ENCODE measurements around the gene ATRIP. TPM values are rescaled to one million over a fixed set of nuclear protein-coding genes. Genes with fewer than 3 reads are reported as not detected.

The ATRIP gene
- total RNA-seq, 3 donors from 2014 or later (not counting 1 experiment from before 2014, with no cell fraction given) = 8.5 to 11.0 (median 10.6) TPM

DNA sequence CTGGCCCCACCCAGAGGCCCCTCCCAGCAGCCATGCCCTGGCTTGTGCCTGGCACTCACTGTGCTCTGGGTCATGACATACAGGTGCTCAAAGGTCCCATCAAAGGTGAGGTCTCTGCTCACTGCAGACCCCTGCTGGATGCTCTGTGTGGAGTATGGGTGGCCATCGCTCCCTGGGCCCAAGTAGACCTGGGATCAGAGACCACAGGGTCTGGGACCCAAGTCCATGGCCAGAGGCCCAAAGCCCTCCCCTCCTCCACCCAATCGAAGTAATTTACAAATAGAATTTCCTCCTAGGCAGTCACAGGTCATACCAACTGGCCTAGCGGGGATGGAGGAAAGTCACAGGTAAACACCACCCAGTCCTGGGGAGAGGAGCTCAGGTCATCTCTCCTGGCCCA, 24.3 kb upstream of the ATRIP start:
- 86% methylated on average over 2 of the region's 3 CpGs for WGBS (ENCODE audit: insufficient coverage)
- peaks cover 0 to 4% of the 10 kb centered on the region in 2 donors for H3K4me1 Mint-ChIP-seq
- ATAC-seq = no peak

DNA sequence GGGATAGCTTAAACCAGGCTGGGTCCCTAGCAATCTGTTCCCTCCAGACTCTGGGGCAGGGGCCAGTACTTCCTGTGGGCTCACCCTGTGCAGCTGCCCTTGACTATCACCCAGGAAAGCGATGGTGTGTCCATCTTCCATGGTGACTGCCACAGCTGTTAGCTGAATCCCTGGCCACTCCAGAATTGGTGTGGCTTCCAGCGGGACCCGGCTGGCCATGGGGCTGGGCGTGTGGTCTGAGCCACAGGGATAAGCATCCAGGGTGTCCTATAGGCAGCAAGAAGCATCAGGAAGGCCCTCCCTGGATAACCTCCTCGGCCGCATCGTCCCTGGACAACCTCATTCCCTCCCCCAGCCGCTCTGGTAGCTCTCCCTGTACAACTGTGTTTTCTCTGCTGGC, 23.9 kb upstream of the ATRIP start:
- intact Hi-C loops (cut with micrococcal nuclease) = no loop called here
- H3K27ac Mint-ChIP-seq = no peak overlapping the region
- H3K4me3 Mint-ChIP-seq = no peak overlapping the region
- TF ChIP-seq, protein P1, sequence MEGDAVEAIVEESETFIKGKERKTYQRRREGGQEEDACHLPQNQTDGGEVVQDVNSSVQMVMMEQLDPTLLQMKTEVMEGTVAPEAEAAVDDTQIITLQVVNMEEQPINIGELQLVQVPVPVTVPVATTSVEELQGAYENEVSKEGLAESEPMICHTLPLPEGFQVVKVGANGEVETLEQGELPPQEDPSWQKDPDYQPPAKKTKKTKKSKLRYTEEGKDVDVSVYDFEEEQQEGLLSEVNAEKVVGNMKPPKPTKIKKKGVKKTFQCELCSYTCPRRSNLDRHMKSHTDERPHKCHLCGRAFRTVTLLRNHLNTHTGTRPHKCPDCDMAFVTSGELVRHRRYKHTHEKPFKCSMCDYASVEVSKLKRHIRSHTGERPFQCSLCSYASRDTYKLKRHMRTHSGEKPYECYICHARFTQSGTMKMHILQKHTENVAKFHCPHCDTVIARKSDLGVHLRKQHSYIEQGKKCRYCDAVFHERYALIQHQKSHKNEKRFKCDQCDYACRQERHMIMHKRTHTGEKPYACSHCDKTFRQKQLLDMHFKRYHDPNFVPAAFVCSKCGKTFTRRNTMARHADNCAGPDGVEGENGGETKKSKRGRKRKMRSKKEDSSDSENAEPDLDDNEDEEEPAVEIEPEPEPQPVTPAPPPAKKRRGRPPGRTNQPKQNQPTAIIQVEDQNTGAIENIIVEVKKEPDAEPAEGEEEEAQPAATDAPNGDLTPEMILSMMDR (IDR thresholded peaks at IDR 0.05) = no peak
- no peaks in the 10 kb centered on the region for H3K9me3 ChIP-seq (ENCODE audit: control insufficient read depth, insufficient read depth, low read length)
- peaks cover 0 to 8% of the 10 kb centered on the region in 2 donors for H3K4me1 Mint-ChIP-seq
- WGBS (ENCODE audit: insufficient coverage) = 85% methylated on average over 8 of the region's 8 CpGs
- H3K36me3 ChIP-seq (ENCODE audit: control insufficient read depth, insufficient read depth, low read length) = no peaks in the 10 kb centered on the region
- DNase-seq = no peak
- ATAC-seq = no peak
- no peak overlapping the region for H3K4me3 ChIP-seq (ENCODE audit: low read length)
- no peak overlapping the region for H3K27ac ChIP-seq (ENCODE audit: low read length)
- no peaks in the 10 kb centered on the region for H3K4me1 ChIP-seq (ENCODE audit: control insufficient read depth, insufficient read depth, low read length)
- peaks cover 0 to 3% of the 10 kb centered on the region in 2 donors for H3K27me3 Mint-ChIP-seq (ENCODE audit: low read depth in 2 of 2)
- H3K9me3 Mint-ChIP-seq = no peaks in the 10 kb centered on the region
- H3K27me3 ChIP-seq (ENCODE audit: control insufficient read depth, insufficient read depth, low read length) = no peaks in the 10 kb centered on the region
- H3K36me3 Mint-ChIP-seq = no peaks in the 10 kb centered on the region

More for the DNA sequence above, 24.3 kb upstream of the ATRIP start:
- H3K27me3 ChIP-seq (ENCODE audit: control insufficient read depth, insufficient read depth, low read length) = no peaks in the 10 kb centered on the region
- no peaks in the 10 kb centered on the region for H3K9me3 Mint-ChIP-seq
- intact Hi-C loops (cut with micrococcal nuclease) = no loop called here
- H3K27ac Mint-ChIP-seq = no peak overlapping the region
- no peaks in the 10 kb centered on the region for H3K9me3 ChIP-seq (ENCODE audit: control insufficient read depth, insufficient read depth, low read length)
- no peaks in the 10 kb centered on the region for H3K36me3 ChIP-seq (ENCODE audit: control insufficient read depth, insufficient read depth, low read length)
- H3K27ac ChIP-seq (ENCODE audit: low read length) = no peak overlapping the region
- H3K4me3 ChIP-seq (ENCODE audit: low read length) = no peak overlapping the region
- H3K4me1 ChIP-seq (ENCODE audit: control insufficient read depth, insufficient read depth, low read length) = no peaks in the 10 kb centered on the region
- H3K4me3 Mint-ChIP-seq = no peak overlapping the region
- H3K27me3 Mint-ChIP-seq (ENCODE audit: low read depth in 2 of 2) = no peaks in the 10 kb centered on the region
- TF ChIP-seq, protein P1 (IDR thresholded peaks at IDR 0.05) = no peak
- DNase-seq = no peak
- no peaks in the 10 kb centered on the region for H3K36me3 Mint-ChIP-seq

DNA sequence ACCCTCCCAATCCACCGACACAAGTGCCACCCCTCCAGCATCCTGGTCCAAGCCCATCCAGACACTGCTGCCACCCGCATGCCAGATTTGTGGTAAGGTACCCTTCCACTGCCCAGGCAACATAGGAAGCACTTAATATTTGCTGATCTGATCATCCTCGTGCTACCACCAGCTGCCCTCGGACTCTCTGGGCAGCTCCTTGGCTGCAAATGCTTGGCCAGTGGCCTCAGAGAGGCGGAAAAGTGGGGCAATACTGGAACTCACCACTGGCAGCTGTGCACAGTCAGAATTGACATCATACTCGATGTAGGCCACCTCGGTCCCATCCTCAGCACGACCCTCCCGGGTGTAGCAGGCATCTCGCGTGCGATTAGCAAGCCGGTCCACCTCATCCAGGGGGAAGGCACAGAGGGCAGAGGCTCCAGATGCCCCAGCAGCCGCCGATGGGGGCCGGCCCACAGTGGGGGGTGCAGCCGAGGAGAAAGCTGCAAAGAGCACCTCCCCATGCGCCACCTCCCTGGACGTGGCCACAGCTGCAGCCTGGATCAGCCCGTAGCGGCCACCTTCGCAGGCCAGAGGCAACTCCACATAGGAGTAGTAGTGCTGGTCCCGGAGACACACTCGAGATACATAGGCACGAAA, 23.2 kb upstream of the ATRIP start:
- H3K36me3 Mint-ChIP-seq = no peaks in the 10 kb centered on the region
- ATAC-seq (no peak), DNase-seq (no peak)
- 92% methylated on average over 25 of the region's 25 CpGs for WGBS (ENCODE audit: insufficient coverage)
- H3K27ac Mint-ChIP-seq = no peak overlapping the region
- TF ChIP-seq, protein P1 (IDR thresholded peaks at IDR 0.05) = no peak
- H3K36me3 ChIP-seq (ENCODE audit: control insufficient read depth, insufficient read depth, low read length) = no peaks in the 10 kb centered on the region
- intact Hi-C loops (cut with micrococcal nuclease) = no loop called here
- H3K27ac ChIP-seq (ENCODE audit: low read length) = no peak overlapping the region
- H3K27me3 ChIP-seq (ENCODE audit: control insufficient read depth, insufficient read depth, low read length) = no peaks in the 10 kb centered on the region
- H3K9me3 Mint-ChIP-seq = no peaks in the 10 kb centered on the region
- H3K27me3 Mint-ChIP-seq (ENCODE audit: low read depth in 2 of 2) = peaks cover 0 to 5% of the 10 kb centered on the region in 2 donors
- peaks cover 0 to 15% of the 10 kb centered on the region in 2 donors for H3K4me1 Mint-ChIP-seq
- no peak overlapping the region for H3K4me3 Mint-ChIP-seq
- no peaks in the 10 kb centered on the region for H3K4me1 ChIP-seq (ENCODE audit: control insufficient read depth, insufficient read depth, low read length)
- no peak overlapping the region for H3K4me3 ChIP-seq (ENCODE audit: low read length)
- no peaks in the 10 kb centered on the region for H3K9me3 ChIP-seq (ENCODE audit: control insufficient read depth, insufficient read depth, low read length)
